HepG2 (cell line): ENCODE results near the gene SUN5.

Experiments used
- ATRX ChIP-seq: sonication (generic); formaldehyde crosslinking; IDR thresholded peaks from 2 replicates; pipeline ENCODE4 v1.4.0; 2020; ENCODE audit warnings: missing genetic modification reagents, borderline replicate concordance
- CEBPB ChIP-seq: IDR thresholded peaks from 2 replicates; pipeline ENCODE4 v1.6.1; 2011; ENCODE audit warnings: low read depth, low read length, improper control_type of control experiment, borderline replicate concordance
- ERF ChIP-seq: IDR thresholded peaks from 2 replicates; pipeline ENCODE4 v1.6.1; 2018; ENCODE audit warnings: missing biosample characterization, missing genetic modification reagents
- GATAD1 ChIP-seq: IDR thresholded peaks from 2 replicates; pipeline ENCODE4 v1.6.1; 2016; ENCODE audit warnings: missing genetic modification reagents, missing compliant biosample characterization
- HOXA5 ChIP-seq: sonication (generic); formaldehyde crosslinking; IDR thresholded peaks from 2 replicates; pipeline ENCODE4 v1.4.0; 2020; ENCODE audit warnings: missing genetic modification reagents
- KDM5A ChIP-seq: fragments of 200-600 bp; sonication (generic); IDR thresholded peaks from 2 replicates; pipeline ENCODE4 v1.7.0; 2018; ENCODE audit warnings: antibody characterized with exemption, mild to moderate bottlenecking, low read length, borderline replicate concordance
- PITX1 ChIP-seq: sonication (generic); formaldehyde crosslinking; IDR thresholded peaks from 2 replicates; pipeline ENCODE4 v1.5.1; 2020; ENCODE audit warnings: mild to moderate bottlenecking, missing genetic modification reagents
- ZNF335 ChIP-seq: sonication (generic); formaldehyde crosslinking; IDR thresholded peaks from 2 replicates; pipeline ENCODE4 v1.4.0; 2020; ENCODE audit warnings: missing genetic modification reagents

GRCh38 chr20:33017542-33017941, 13.3 kb upstream of the SUN5 start:
- no peak for TF ChIP-seq CEBPB
- TF ChIP-seq KDM5A, result no peak
- no peak for TF ChIP-seq PITX1 (CRISPR knock-in tag)
- no peak for TF ChIP-seq GATAD1
- no peak for TF ChIP-seq HOXA5 (CRISPR knock-in tag)
- no peak for TF ChIP-seq ZNF335
- no peak for TF ChIP-seq ERF (CRISPR knock-in tag)
- TF ChIP-seq ATRX (CRISPR knock-in tag), result no peak
